ENCODE results near the gene SERPINA10.

SERPINA10 gene

GRCh38 chr14:94313991-94314655 lies 21.1 kb upstream of the SERPINA10 start:
- Histone ChIP-seq H3K27ac (no peak overlapping the region), H3K4me1 (no peaks in the 10 kb centered on the region), H4K20me1 (no peaks in the 10 kb centered on the region), H3K36me3 (no peaks in the 10 kb centered on the region), H3K4me3 (no peak overlapping the region), H3K27me3 (no peaks in the 10 kb centered on the region), H3K9me3 (no peaks in the 10 kb centered on the region; the same call in 1 of the 2 replicates), H3K4me2 (no peak overlapping the region), H3K9ac (no peak overlapping the region)
- TF ChIP-seq Cebpa-rat (IDR thresholded peaks at IDR 0.05), result no peak

- no peaks in the 10 kb centered on the region for H3K4me1 ChIP-seq
- no peaks in the 10 kb centered on the region for H4K20me1 ChIP-seq
- no peak overlapping the region for H3K27ac ChIP-seq
- no peaks in the 10 kb centered on the region for H3K36me3 ChIP-seq
- no peak overlapping the region for H3K9ac ChIP-seq
- H3K9me3 ChIP-seq, result peaks cover 8% of the 10 kb centered on the region
- TF ChIP-seq Cebpa-rat (IDR thresholded peaks at IDR 0.05), result no peak
- no peaks in the 10 kb centered on the region for H3K27me3 ChIP-seq
- H3K4me2 ChIP-seq, result no peak overlapping the region
- no peak overlapping the region for H3K4me3 ChIP-seq
These were observed 19.6 kb upstream of the SERPINA10 start for GRCh38 chr14:94312481-94313246.

GRCh38 chr14:94310248-94310647 lies 17.2 kb upstream of the SERPINA10 start:
- H3K4me2 ChIP-seq, result no peak overlapping the region
- H3K27ac ChIP-seq, result no peak overlapping the region
- H3K9ac ChIP-seq, result no peak overlapping the region
- H3K4me3 ChIP-seq, result no peak overlapping the region
- no peaks in the 10 kb centered on the region for H3K27me3 ChIP-seq
- no peak for TF ChIP-seq Cebpa-rat (IDR thresholded peaks at IDR 0.05)
- no peaks in the 10 kb centered on the region for H3K4me1 ChIP-seq
- H3K9me3 ChIP-seq, result peaks cover 8% of the 10 kb centered on the region
- H3K36me3 ChIP-seq, result no peaks in the 10 kb centered on the region
- no peaks in the 10 kb centered on the region for H4K20me1 ChIP-seq

GRCh38 chr14:94309721-94310120 lies 16.7 kb upstream of the SERPINA10 start:
- Histone ChIP-seq H3K9me3 (peaks cover 8% of the 10 kb centered on the region), H3K36me3 (no peaks in the 10 kb centered on the region), H3K4me1 (no peaks in the 10 kb centered on the region), H4K20me1 (no peaks in the 10 kb centered on the region), H3K27ac (no peak overlapping the region), H3K9ac (no peak overlapping the region), H3K4me3 (no peak overlapping the region), H3K4me2 (no peak overlapping the region), H3K27me3 (no peaks in the 10 kb centered on the region)
- no peak for TF ChIP-seq Cebpa-rat (IDR thresholded peaks at IDR 0.05)

GRCh38 chr14:94307410-94307992 lies 14.4 kb upstream of the SERPINA10 start:
- Histone ChIP-seq H3K27ac (no peak overlapping the region), H3K4me2 (no peak overlapping the region), H3K4me1 (no peaks in the 10 kb centered on the region), H4K20me1 (no peaks in the 10 kb centered on the region), H3K36me3 (no peaks in the 10 kb centered on the region), H3K9me3 (peaks cover 11% of the 10 kb centered on the region; the same call in 1 of the 2 replicates), H3K27me3 (no peaks in the 10 kb centered on the region), H3K4me3 (no peak overlapping the region), H3K9ac (no peak overlapping the region)
- TF ChIP-seq Cebpa-rat (IDR thresholded peaks at IDR 0.05), result no peak

- Histone ChIP-seq H3K9ac (no peak overlapping the region), H3K9me3 (peaks cover 14% of the 10 kb centered on the region; the same call in 1 of the 2 replicates), H3K27me3 (no peaks in the 10 kb centered on the region), H3K27ac (no peak overlapping the region), H3K4me2 (no peak overlapping the region), H3K36me3 (no peaks in the 10 kb centered on the region), H3K4me1 (no peaks in the 10 kb centered on the region), H4K20me1 (no peaks in the 10 kb centered on the region), H3K4me3 (no peak overlapping the region)
- no peak for TF ChIP-seq Cebpa-rat (IDR thresholded peaks at IDR 0.05)
These were observed 13.2 kb upstream of the SERPINA10 start for GRCh38 chr14:94306047-94306978.

GRCh38 chr14:94305620-94306019 lies 12.6 kb upstream of the SERPINA10 start:
- Histone ChIP-seq H3K27ac (no peak overlapping the region), H3K36me3 (no peaks in the 10 kb centered on the region), H3K4me1 (no peaks in the 10 kb centered on the region), H3K9me3 (peaks cover 14% of the 10 kb centered on the region; the same call in 1 of the 2 replicates), H4K20me1 (no peaks in the 10 kb centered on the region), H3K4me3 (no peak overlapping the region), H3K27me3 (no peaks in the 10 kb centered on the region), H3K9ac (no peak overlapping the region), H3K4me2 (no peak overlapping the region)
- no peak for TF ChIP-seq Cebpa-rat (IDR thresholded peaks at IDR 0.05)

- Histone ChIP-seq H3K27me3 (no peaks in the 10 kb centered on the region), H3K9me3 (peaks cover 19% of the 10 kb centered on the region; the same call in 1 of the 2 replicates)
These were observed 11.2 kb upstream of the SERPINA10 start for GRCh38 chr14:94304243-94304642.

GRCh38 chr14:94303111-94303510 lies 10.0 kb upstream of the SERPINA10 start:
- Histone ChIP-seq H3K27me3 (no peaks in the 10 kb centered on the region), H3K9me3 (peaks cover 14% of the 10 kb centered on the region; the same call in 1 of the 2 replicates), H3K36me3 (no peaks in the 10 kb centered on the region), H3K4me1 (no peaks in the 10 kb centered on the region), H3K9ac (no peak overlapping the region), H3K27ac (no peak overlapping the region), H4K20me1 (no peaks in the 10 kb centered on the region), H3K4me3 (no peak overlapping the region), H3K4me2 (no peak overlapping the region)
- TF ChIP-seq Cebpa-rat (IDR thresholded peaks at IDR 0.05), result no peak

More at GRCh38 chr14:94304243-94304642, 11.2 kb upstream of the SERPINA10 start:
- no peak for TF ChIP-seq Cebpa-rat (IDR thresholded peaks at IDR 0.05)
- H3K27ac ChIP-seq, result no peak overlapping the region
- no peak overlapping the region for H3K9ac ChIP-seq
- no peak overlapping the region for H3K4me3 ChIP-seq
- no peaks in the 10 kb centered on the region for H4K20me1 ChIP-seq
- H3K36me3 ChIP-seq, result no peaks in the 10 kb centered on the region
- no peaks in the 10 kb centered on the region for H3K4me1 ChIP-seq
- no peak overlapping the region for H3K4me2 ChIP-seq
